OCI-LY1 (cell line): ENCODE measurements around the gene TRIM66.

Experiments used
- H2AFZ ChIP-seq: fragments of 200-600 bp; sonication (generic), shearing (Covaris generic); 2 replicates; pipeline ENCODE4 v1.6.0; 2014; ENCODE audit warnings: antibody characterized with exemption, mild to moderate bottlenecking, low read length
- H3F3A ChIP-seq: fragments of 200-600 bp; sonication (generic), shearing (Covaris generic); 2 replicates; pipeline ENCODE4 v1.6.0; 2014; ENCODE audit warnings: mild to moderate bottlenecking, antibody characterized with exemption, low read length, moderate library complexity; ENCODE audit not compliant: insufficient read depth
- H3K27ac ChIP-seq: fragments of 200-600 bp; sonication (generic); 2 replicates; pipeline ENCODE4 v1.5.1; 2014; ENCODE audit warnings: low read length, mixed run types, mild to moderate bottlenecking, low read depth; ENCODE audit not compliant: poor library complexity, severe bottlenecking
- H3K27me3 ChIP-seq: fragments of 200-600 bp; sonication (generic); 2 replicates; pipeline ENCODE4 v1.6.0; 2014; ENCODE audit warnings: antibody characterized with exemption, mild to moderate bottlenecking, low read length, moderate library complexity; ENCODE audit not compliant: insufficient read depth
- H3K36me3 ChIP-seq: fragments of 200-600 bp; sonication (generic); 2 replicates; pipeline ENCODE4 v1.6.1; 2014; ENCODE audit warnings: mild to moderate bottlenecking, antibody characterized with exemption, low read length, moderate library complexity, mixed read lengths; ENCODE audit not compliant: insufficient read depth
- H3K4me1 ChIP-seq: fragments of 200-600 bp; sonication (generic); 2 replicates; pipeline ENCODE4 v1.5.1; 2014; ENCODE audit warnings: mild to moderate bottlenecking, low read length, moderate library complexity; ENCODE audit not compliant: insufficient read depth, severe bottlenecking
- H3K4me2 ChIP-seq: fragments of 200-600 bp; sonication (generic), shearing (Covaris generic); 2 replicates; pipeline ENCODE4 v1.6.1; 2014; ENCODE audit warnings: low read length
- H3K4me3 ChIP-seq: fragments of 200-600 bp; sonication (generic); 2 replicates; pipeline ENCODE4 v1.5.1; 2014; ENCODE audit warnings: low read length, low read depth, mild to moderate bottlenecking, mixed read lengths; ENCODE audit not compliant: poor library complexity, severe bottlenecking
- H3K79me2 ChIP-seq: fragments of 200-600 bp; shearing (Covaris generic); 2 replicates; pipeline ENCODE4 v1.6.1; 2016; ENCODE audit warnings: mixed run types, low read length, mixed read lengths; ENCODE audit not compliant: insufficient read depth
- H3K9ac ChIP-seq: fragments of 200-600 bp; sonication (generic), shearing (Covaris generic); 2 replicates; pipeline ENCODE4 v1.6.1; 2014; ENCODE audit warnings: mild to moderate bottlenecking, low read length, mixed read lengths
- H3K9me2 ChIP-seq: fragments of 200-600 bp; sonication (generic), shearing (Covaris generic); 2 replicates; pipeline ENCODE4 v1.6.1; 2014; ENCODE audit warnings: low read depth, mild to moderate bottlenecking, low read length, mixed read lengths
- H3K9me3 ChIP-seq: fragments of 200-600 bp; shearing (Covaris generic); 2 replicates; pipeline ENCODE4 v1.6.1; 2014; ENCODE audit warnings: low read length, mixed read lengths
- H4K20me1 ChIP-seq: fragments of 200-600 bp; sonication (generic), shearing (Covaris generic); 2 replicates; pipeline ENCODE4 v1.6.0; 2016; ENCODE audit warnings: mild to moderate bottlenecking, low read length; ENCODE audit not compliant: insufficient read depth
- EZH2 ChIP-seq: fragments of 200-600 bp; sonication (generic), shearing (Covaris generic); IDR thresholded peaks from 2 replicates; pipeline ENCODE4 v1.8.0; 2017; ENCODE audit warnings: borderline replicate concordance, mixed run types, mild to moderate bottlenecking, antibody characterized with exemption, low read length, moderate library complexity, mixed read lengths
- TF ChIP-seq, protein P1 (sequence below): fragments of 200-600 bp; sonication (generic), shearing (Covaris generic); IDR thresholded peaks from 2 replicates; pipeline ENCODE4 v1.5.1; 2017; ENCODE audit warnings: mild to moderate bottlenecking, antibody characterized with exemption, low read length, moderate library complexity, mixed read lengths

Gene TRIM66

DNA sequence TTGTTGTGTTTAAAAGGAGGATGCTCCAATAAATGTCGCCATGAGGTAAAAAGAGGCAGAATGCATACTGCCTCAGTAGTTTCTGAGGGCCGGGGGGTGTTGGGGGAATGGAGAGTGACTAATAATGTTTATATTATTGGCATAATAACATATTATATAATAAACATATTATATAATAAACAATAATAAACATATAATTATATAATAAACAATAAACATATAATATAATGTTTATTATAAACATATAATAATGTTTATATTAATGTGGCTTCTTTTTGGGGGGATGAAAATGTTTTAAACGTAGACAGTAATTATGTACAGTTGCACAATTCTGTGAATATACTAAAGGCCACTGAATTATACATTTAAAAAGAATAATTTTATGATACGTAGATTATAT is 35.6 kb downstream of the TRIM66 start:
- peaks cover 72% of the 10 kb centered on the region for H3K36me3 ChIP-seq

DNA sequence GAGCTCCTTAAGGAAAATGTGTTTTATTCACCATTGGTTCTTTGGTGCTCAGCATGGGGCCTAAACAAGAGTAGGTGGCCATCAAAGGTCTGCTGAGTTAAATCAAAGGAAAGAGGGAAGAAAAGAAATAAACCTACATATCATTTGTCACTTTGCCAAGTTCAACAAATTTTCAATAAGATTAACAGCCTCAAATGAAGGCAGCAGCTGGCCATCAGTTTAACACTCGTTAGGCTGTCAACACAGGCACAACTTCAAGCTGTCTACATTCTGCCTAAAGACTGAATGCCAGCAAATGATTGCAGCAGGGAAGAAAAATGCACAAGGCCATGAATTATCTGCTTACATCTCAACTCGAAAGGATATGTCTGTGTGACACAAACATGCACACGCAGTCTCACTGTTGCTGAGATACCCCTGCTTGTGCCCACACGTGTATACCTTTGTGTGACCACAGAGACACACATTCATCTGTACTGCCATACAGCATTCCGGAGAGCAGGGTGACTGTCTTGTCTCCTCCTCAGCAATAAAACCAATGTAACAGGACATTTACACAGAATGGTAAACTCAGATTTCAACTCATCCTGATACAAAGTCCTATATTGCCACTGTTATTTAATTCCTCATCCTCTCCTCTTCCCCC is 40.1 kb downstream of the TRIM66 start:
- Histone ChIP-seq H3K4me1 (no peaks in the 10 kb centered on the region), H3K9me3 (no peaks in the 10 kb centered on the region), H3K9ac (no peak overlapping the region), H4K20me1 (no peaks in the 10 kb centered on the region), H3K4me3 (no peak overlapping the region), H3K9me2 (no peaks in the 10 kb centered on the region), H3K79me2 (no peaks in the 10 kb centered on the region), H3K27ac (no peak overlapping the region), H3F3A (no peaks in the 10 kb centered on the region), H3K4me2 (no peak overlapping the region), H2AFZ (no peak overlapping the region), H3K27me3 (no peaks in the 10 kb centered on the region), H3K36me3 (peaks cover 68% of the 10 kb centered on the region)
- TF ChIP-seq EZH2, result no peak
- TF ChIP-seq, protein P1, sequence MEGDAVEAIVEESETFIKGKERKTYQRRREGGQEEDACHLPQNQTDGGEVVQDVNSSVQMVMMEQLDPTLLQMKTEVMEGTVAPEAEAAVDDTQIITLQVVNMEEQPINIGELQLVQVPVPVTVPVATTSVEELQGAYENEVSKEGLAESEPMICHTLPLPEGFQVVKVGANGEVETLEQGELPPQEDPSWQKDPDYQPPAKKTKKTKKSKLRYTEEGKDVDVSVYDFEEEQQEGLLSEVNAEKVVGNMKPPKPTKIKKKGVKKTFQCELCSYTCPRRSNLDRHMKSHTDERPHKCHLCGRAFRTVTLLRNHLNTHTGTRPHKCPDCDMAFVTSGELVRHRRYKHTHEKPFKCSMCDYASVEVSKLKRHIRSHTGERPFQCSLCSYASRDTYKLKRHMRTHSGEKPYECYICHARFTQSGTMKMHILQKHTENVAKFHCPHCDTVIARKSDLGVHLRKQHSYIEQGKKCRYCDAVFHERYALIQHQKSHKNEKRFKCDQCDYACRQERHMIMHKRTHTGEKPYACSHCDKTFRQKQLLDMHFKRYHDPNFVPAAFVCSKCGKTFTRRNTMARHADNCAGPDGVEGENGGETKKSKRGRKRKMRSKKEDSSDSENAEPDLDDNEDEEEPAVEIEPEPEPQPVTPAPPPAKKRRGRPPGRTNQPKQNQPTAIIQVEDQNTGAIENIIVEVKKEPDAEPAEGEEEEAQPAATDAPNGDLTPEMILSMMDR, result no peak

More for the DNA sequence above, 35.6 kb downstream of the TRIM66 start:
- Histone ChIP-seq H3F3A (no peaks in the 10 kb centered on the region), H4K20me1 (no peaks in the 10 kb centered on the region), H3K27me3 (no peaks in the 10 kb centered on the region), H3K27ac (no peak overlapping the region), H3K9me2 (no peaks in the 10 kb centered on the region), H3K9me3 (no peaks in the 10 kb centered on the region), H2AFZ (no peak overlapping the region), H3K4me1 (no peaks in the 10 kb centered on the region), H3K4me3 (no peak overlapping the region), H3K4me2 (no peak overlapping the region), H3K79me2 (no peaks in the 10 kb centered on the region), H3K9ac (no peak overlapping the region)
- no peak for TF ChIP-seq EZH2
- TF ChIP-seq, protein P1, result no peak

DNA sequence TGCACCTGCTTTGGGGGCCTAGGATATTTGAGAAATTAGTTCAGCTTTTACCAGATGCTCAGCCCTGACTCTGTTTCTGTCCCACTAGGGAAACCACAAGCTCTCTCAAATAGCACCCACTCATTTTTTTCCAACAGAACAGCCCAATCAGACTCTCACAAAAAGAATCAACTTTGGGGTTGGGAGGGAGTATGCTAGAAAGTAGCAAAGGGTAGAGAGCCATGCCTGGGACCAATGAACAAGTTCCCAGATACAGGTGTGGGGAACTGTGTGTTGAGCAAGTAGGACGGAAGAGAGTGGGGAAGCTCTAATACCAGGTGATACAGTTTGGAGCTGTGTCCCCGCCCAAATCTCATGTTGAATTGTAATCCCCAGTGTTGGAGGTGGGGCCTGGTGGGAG is 41.1 kb downstream of the TRIM66 start:
- H3K36me3 ChIP-seq, result peaks cover 69% of the 10 kb centered on the region
- no peaks in the 10 kb centered on the region for H3F3A ChIP-seq
- H3K9me2 ChIP-seq, result no peaks in the 10 kb centered on the region
- no peaks in the 10 kb centered on the region for H3K27me3 ChIP-seq
- H3K4me3 ChIP-seq, result no peak overlapping the region
- no peak overlapping the region for H2AFZ ChIP-seq
- no peak overlapping the region for H3K27ac ChIP-seq
- TF ChIP-seq, protein P1, result no peak
- no peak for TF ChIP-seq EZH2
- no peaks in the 10 kb centered on the region for H3K4me1 ChIP-seq
- H3K4me2 ChIP-seq, result no peak overlapping the region
- no peaks in the 10 kb centered on the region for H3K79me2 ChIP-seq
- H4K20me1 ChIP-seq, result no peaks in the 10 kb centered on the region
- no peak overlapping the region for H3K9ac ChIP-seq
- no peaks in the 10 kb centered on the region for H3K9me3 ChIP-seq
